ENCODE data around the gene DVL2.

DNA sequence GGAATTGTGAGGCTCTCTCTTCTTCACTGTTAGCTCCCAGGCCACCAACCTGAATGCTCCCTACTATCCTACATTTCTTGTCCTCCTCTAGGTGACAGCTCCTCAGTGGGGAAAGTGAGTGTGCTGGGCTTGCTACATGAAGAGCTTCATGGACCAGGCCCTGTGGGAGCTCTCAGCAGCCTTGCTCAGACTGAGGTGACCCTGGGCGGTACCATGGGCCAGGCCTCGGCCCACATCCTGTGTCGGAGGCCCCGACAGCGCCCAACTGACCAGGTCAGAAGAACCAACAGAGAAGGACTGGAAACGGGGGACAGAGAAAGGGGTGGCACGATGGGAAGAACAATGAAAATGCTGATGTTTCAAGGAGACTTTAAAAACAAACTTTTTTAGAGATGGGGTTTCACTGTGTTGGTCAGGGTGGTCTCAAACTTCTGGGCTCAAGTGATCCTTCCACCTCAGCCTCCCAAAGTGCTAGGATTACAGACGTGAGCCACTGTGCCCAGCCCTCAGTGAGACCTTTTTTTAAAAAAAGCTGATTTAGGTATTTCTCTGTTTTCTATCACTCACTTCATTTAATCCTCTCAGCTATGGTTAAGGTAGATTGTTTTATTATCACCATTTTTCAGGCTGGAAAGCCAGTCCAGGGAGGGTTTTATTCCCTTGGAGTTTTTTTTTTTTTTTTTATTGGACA lies 22.6 kb upstream of the DVL2 start:
- TF ChIP-seq EZH2phosphoT487 (IDR thresholded peaks at IDR 0.05; ENCODE audit: insufficient read depth, low read depth) (no peak), EZH2 (IDR thresholded peaks at IDR 0.05; ENCODE audit: insufficient read depth, poor library complexity, severe bottlenecking) (no peak)

All from GM23248 (cell line).